GM12878 (cell line): ENCODE results near the gene HSP90AB1.

ENCODE experiments used
- CTCF ChIP-seq, 3 experiments: IDR thresholded peaks in 2 of 3; conservative IDR thresholded peaks in 1 of 3; 2 replicates each; pipeline ENCODE4 v1.5.1; 2011; ENCODE audit warnings: low read depth in 3 of 3, low read length in 3 of 3, mild to moderate bottlenecking in 3 of 3, control low read depth in 2 of 3, moderate library complexity in 2 of 3, inconsistent platforms in 1 of 3, mixed read lengths in 1 of 3; ENCODE audit not compliant: control insufficient read depth in 2 of 3, insufficient read depth in 1 of 3; ENCODE audit errors: extremely low read depth in 1 of 3
- MTA3 ChIP-seq: IDR thresholded peaks from 2 replicates; pipeline ENCODE4 v1.6.1; 2012; ENCODE audit warnings: low read length, inconsistent platforms, borderline replicate concordance
- TF ChIP-seq, protein P1 (sequence below): IDR thresholded peaks from 2 replicates; pipeline ENCODE4 v1.6.1; 2011; ENCODE audit warnings: borderline replicate concordance, low read depth, mild to moderate bottlenecking, moderate library complexity, mixed read lengths, low read length; ENCODE audit not compliant: insufficient read depth; ENCODE audit errors: extremely low read length
- TF ChIP-seq, protein P2 (sequence below): IDR thresholded peaks from 2 replicates; pipeline ENCODE4 v1.6.1; 2012; ENCODE audit warnings: low read depth, low read length, improper control_type of control experiment

GRCh38 chr6:44203955-44204354 is 42.9 kb upstream of the HSP90AB1 start:
- TF ChIP-seq, protein P1, sequence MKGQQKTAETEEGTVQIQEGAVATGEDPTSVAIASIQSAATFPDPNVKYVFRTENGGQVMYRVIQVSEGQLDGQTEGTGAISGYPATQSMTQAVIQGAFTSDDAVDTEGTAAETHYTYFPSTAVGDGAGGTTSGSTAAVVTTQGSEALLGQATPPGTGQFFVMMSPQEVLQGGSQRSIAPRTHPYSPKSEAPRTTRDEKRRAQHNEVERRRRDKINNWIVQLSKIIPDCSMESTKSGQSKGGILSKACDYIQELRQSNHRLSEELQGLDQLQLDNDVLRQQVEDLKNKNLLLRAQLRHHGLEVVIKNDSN, result no peak
- TF ChIP-seq CTCF (IDR thresholded peaks at IDR 0.05 in 2 of 3, conservative IDR thresholded peaks at IDR 0.05 in 1 of 3; ENCODE audit: control insufficient read depth in 2 of 3, extremely low read depth in 1 of 3, insufficient read depth in 1 of 3, low read depth in 3 of 3, low read length in 3 of 3) (no peak), MTA3 (no peak)
- TF ChIP-seq, protein P2, sequence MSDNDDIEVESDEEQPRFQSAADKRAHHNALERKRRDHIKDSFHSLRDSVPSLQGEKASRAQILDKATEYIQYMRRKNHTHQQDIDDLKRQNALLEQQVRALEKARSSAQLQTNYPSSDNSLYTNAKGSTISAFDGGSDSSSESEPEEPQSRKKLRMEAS, result no peak
